Fibroblast of gingiva (primary cell): Measurements from ENCODE around the gene ACVR1B.

ENCODE experiments used
- DNase-seq: peaks from one replicate; pipeline ENCODE4 v3.0.0-alpha.2; 2011; ENCODE audit warnings: low read depth

Gene ACVR1B

GRCh38 chr12:52022841-52023181 lies 71.3 kb downstream of the ACVR1B start:
- no peak for DNase-seq

GRCh38 chr12:52023182-52023975 lies 71.9 kb downstream of the ACVR1B start:
- DNase-seq = peak; percentile 52

GRCh38 chr12:52023976-52024688 lies 72.6 kb downstream of the ACVR1B start:
- DNase-seq = no peak

- no peak for DNase-seq
These were observed 73.3 kb downstream of the ACVR1B start for GRCh38 chr12:52024845-52025230.

- DNase-seq = no peak
These were observed 74.8 kb downstream of the ACVR1B start for GRCh38 chr12:52026263-52026662.

- no peak for DNase-seq
These were observed 75.8 kb downstream of the ACVR1B start for GRCh38 chr12:52027085-52027843.

GRCh38 chr12:52029685-52030084 lies 78.2 kb downstream of the ACVR1B start:
- DNase-seq = peak; percentile 62

- DNase-seq = peak; percentile 81
These were observed 80.9 kb downstream of the ACVR1B start for GRCh38 chr12:52032446-52032803.

- DNase-seq = peak; percentile 98
These were observed 81.4 kb downstream of the ACVR1B start for GRCh38 chr12:52032804-52033445.

- DNase-seq = no peak
These were observed 82.1 kb downstream of the ACVR1B start for GRCh38 chr12:52033446-52034140.

GRCh38 chr12:52035190-52035589 lies 83.7 kb downstream of the ACVR1B start:
- no peak for DNase-seq

GRCh38 chr12:52035926-52036325 lies 84.4 kb downstream of the ACVR1B start:
- no peak for DNase-seq

GRCh38 chr12:52036587-52037171 lies 85.2 kb downstream of the ACVR1B start:
- DNase-seq = peak; percentile 81

GRCh38 chr12:52037248-52037861 lies 85.9 kb downstream of the ACVR1B start:
- peak; percentile 62 for DNase-seq

- no peak for DNase-seq
These were observed 86.9 kb downstream of the ACVR1B start for GRCh38 chr12:52038447-52038846.

GRCh38 chr12:52041035-52041434 lies 89.5 kb downstream of the ACVR1B start:
- no peak for DNase-seq

GRCh38 chr12:52041695-52042123 lies 90.2 kb downstream of the ACVR1B start:
- DNase-seq = peak; percentile 61

- no peak for DNase-seq
These were observed 91.3 kb downstream of the ACVR1B start for GRCh38 chr12:52042706-52043385.

GRCh38 chr12:52043386-52044212 lies 92.1 kb downstream of the ACVR1B start:
- peak; percentile 70 for DNase-seq
